GM23338 (cell line): Measurements from ENCODE around the gene NOTO. TPM values are rescaled to one million over a fixed set of nuclear protein-coding genes. Genes with fewer than 3 reads are reported as not detected.

Experiments used
- ATAC-seq: fragments of 200-7000 bp; cut with Tn5 transposase; 3 replicates; pipeline ENCODE4 v1.9.1; 2020
- DNase-seq: peaks from one replicate; pipeline ENCODE4 v3.0.0-alpha.2; 2015; ENCODE audit warnings: low spot score
- H2AFZ ChIP-seq: fragments of 200-600 bp; sonication (generic); 2 replicates; pipeline ENCODE4 v1.8.0; 2016; ENCODE audit warnings: antibody characterized with exemption, mild to moderate bottlenecking, moderate library complexity
- H3F3A ChIP-seq: fragments of 200-600 bp; sonication (generic); replicated peaks from 2 replicates; pipeline ENCODE4 v1.8.0; 2017; ENCODE audit warnings: antibody characterized with exemption, mixed run types, low read depth
- H3K27ac ChIP-seq: fragments of 200-600 bp; sonication (generic); 2 replicates; pipeline ENCODE4 v1.6.1; 2016; ENCODE audit warnings: low read depth
- H3K27me3 ChIP-seq: fragments of 200-600 bp; sonication (generic); 2 replicates; pipeline ENCODE4 v1.8.0; 2016; ENCODE audit warnings: mild to moderate bottlenecking, mixed run types, moderate library complexity; ENCODE audit not compliant: insufficient read depth
- H3K36me3 ChIP-seq: fragments of 200-600 bp; sonication (generic); 2 replicates; pipeline ENCODE4 v1.8.0; 2016; ENCODE audit warnings: mild to moderate bottlenecking; ENCODE audit not compliant: insufficient read depth
- H3K4me1 ChIP-seq: fragments of 200-600 bp; sonication (generic); 2 replicates; pipeline ENCODE4 v1.8.0; 2016; ENCODE audit warnings: mild to moderate bottlenecking, moderate library complexity; ENCODE audit not compliant: insufficient read depth
- H3K4me2 ChIP-seq: fragments of 200-600 bp; sonication (generic); 2 replicates; pipeline ENCODE4 v1.7.1; 2017; ENCODE audit warnings: mixed run types
- H3K4me3 ChIP-seq: fragments of 200-600 bp; sonication (generic); 2 replicates; pipeline ENCODE4 v1.6.1; 2016; ENCODE audit warnings: mixed run types
- H3K79me2 ChIP-seq: fragments of 200-600 bp; sonication (generic); replicated peaks from 2 replicates; pipeline ENCODE4 v1.8.0; 2017; ENCODE audit warnings: mild to moderate bottlenecking; ENCODE audit not compliant: insufficient read depth
- H3K9me2 ChIP-seq: fragments of 200-600 bp; sonication (generic); 2 replicates; pipeline ENCODE4 v1.8.0; 2017; ENCODE audit not compliant: insufficient read depth
- H4K20me1 ChIP-seq: fragments of 200-600 bp; sonication (generic); replicated peaks from 2 replicates; pipeline ENCODE4 v1.8.0; 2017; ENCODE audit warnings: mild to moderate bottlenecking; ENCODE audit not compliant: insufficient read depth
- H3K27ac Mint-ChIP-seq: 2 replicates; pipeline ENCODE4 v1.8.0; 2020; ENCODE audit warnings: inconsistent platforms, mild to moderate bottlenecking, moderate library complexity, mixed read lengths
- H3K27me3 Mint-ChIP-seq: 3 replicates; pipeline ENCODE4 v1.8.0; 2022; ENCODE audit warnings: low read depth, mild to moderate bottlenecking, moderate library complexity, mixed read lengths, inconsistent platforms; ENCODE audit not compliant: insufficient read depth, poor library complexity
- H3K36me3 Mint-ChIP-seq: 3 replicates; pipeline ENCODE4 v1.8.0; 2021; ENCODE audit warnings: low read depth, mild to moderate bottlenecking, inconsistent platforms, moderate library complexity, mixed read lengths
- H3K4me1 Mint-ChIP-seq: 3 replicates; pipeline ENCODE4 v1.8.0; 2020; ENCODE audit warnings: mild to moderate bottlenecking, inconsistent platforms, mixed read lengths
- H3K4me3 Mint-ChIP-seq: 3 replicates; pipeline ENCODE4 v1.8.0; 2021; ENCODE audit warnings: moderate library complexity, mild to moderate bottlenecking, inconsistent platforms, mixed read lengths
- H3K9me3 Mint-ChIP-seq: 3 replicates; pipeline ENCODE4 v1.8.0; 2020; ENCODE audit warnings: moderate library complexity, mild to moderate bottlenecking, inconsistent platforms, mixed read lengths
- CREB1 ChIP-seq: fragments of 250-450 bp; sonication (Bioruptor Pico); IDR thresholded peaks from 2 replicates; pipeline ENCODE4 v1.5.0; 2020; ENCODE audit warnings: low read depth, mild to moderate bottlenecking, moderate library complexity
- CTCF ChIP-seq, 2 experiments: fragments of 200-600 bp in 1 of 2; sonication (generic) in 1 of 2; conservative IDR thresholded peaks; 2 replicates each; pipeline versions ENCODE4 v1.5.1 to v1.6.1; 2016 to 2017; ENCODE audit warnings: antibody characterized with exemption in 2 of 2, low read depth in 2 of 2, mild to moderate bottlenecking in 2 of 2, moderate library complexity in 1 of 2
- ETS1 ChIP-seq: IDR thresholded peaks from 2 replicates; pipeline ENCODE4 v1.6.1; 2016; ENCODE audit warnings: antibody characterized with exemption
- EZH2 ChIP-seq: fragments of 200-600 bp; sonication (generic); IDR thresholded peaks from one replicate; pipeline ENCODE4 v1.8.0; 2017; ENCODE audit warnings: antibody characterized with exemption, mild to moderate bottlenecking, low read depth; ENCODE audit not compliant: unreplicated experiment
- EZH2phosphoT487 ChIP-seq: fragments of 200-600 bp; sonication (generic); IDR thresholded peaks from one replicate; pipeline ENCODE4 v1.8.1; 2018; ENCODE audit warnings: antibody characterized with exemption; ENCODE audit not compliant: unreplicated experiment
- JUNB ChIP-seq: IDR thresholded peaks from one replicate; pipeline ENCODE4 v1.6.1; 2016; ENCODE audit warnings: antibody characterized with exemption; ENCODE audit not compliant: unreplicated experiment
- NANOG ChIP-seq: IDR thresholded peaks from 2 replicates; pipeline ENCODE4 v1.6.1; 2016; ENCODE audit warnings: antibody characterized with exemption, borderline replicate concordance
- REST ChIP-seq: IDR thresholded peaks from one replicate; pipeline ENCODE4 v1.6.1; 2018; ENCODE audit warnings: antibody characterized with exemption; ENCODE audit not compliant: unreplicated experiment
- STAT1 ChIP-seq: IDR thresholded peaks from one replicate; pipeline ENCODE4 v1.6.1; 2016; ENCODE audit warnings: antibody characterized with exemption; ENCODE audit not compliant: unreplicated experiment
- ZNF114 ChIP-seq: fragments of 250-450 bp; sonication (Bioruptor Pico); IDR thresholded peaks from 2 replicates; pipeline ENCODE4 v1.5.0; 2020; ENCODE audit warnings: mild to moderate bottlenecking, moderate library complexity
- ZNF331 ChIP-seq: fragments of 250-450 bp; sonication (Bioruptor Pico); IDR thresholded peaks from 2 replicates; pipeline ENCODE4 v1.5.0; 2020; ENCODE audit warnings: low read depth, mild to moderate bottlenecking, moderate library complexity
- polyA plus RNA-seq: library from polyadenylated mRNA; unstranded; fragments of >200 nt; fragmentation: Nextera tagmentation; extraction: Ambion mirVana; gene quantifications from 2 replicates; pipeline ENCODE4 v1.2.1, GENCODE V29; 2016
- total RNA-seq: library from RNA; depleted of rRNA; stranded (reverse); fragments of >200 nt; shearing (Covaris generic); gene quantifications from 2 replicates; pipeline ENCODE4 v1.2.3, GENCODE V29; 2014

Gene NOTO
- total and polyA plus RNA-seq, 2 experiments from 2014 or later, result 0.06 to 0.73 TPM

GRCh38 chr2:73225513-73226360 is 23.4 kb downstream of the NOTO start:
- H3K36me3 Mint-ChIP-seq, result peaks cover 26% of the 10 kb centered on the region
- Histone ChIP-seq H3K9me2 (no peaks in the 10 kb centered on the region), H3K36me3 (peaks cover 12% of the 10 kb centered on the region), H2AFZ (no peak overlapping the region), H3K27me3 (no peaks in the 10 kb centered on the region), H3K4me3 (no peak overlapping the region), H4K20me1 (peaks cover 8% of the 10 kb centered on the region; the same call in 1 of the 2 replicates), H3K27ac (no peak overlapping the region), H3K79me2 (no peaks in the 10 kb centered on the region), H3K4me2 (no peak overlapping the region), H3K4me1 (no peaks in the 10 kb centered on the region), H3F3A (no peaks in the 10 kb centered on the region)
- no peaks in the 10 kb centered on the region for H3K4me1 Mint-ChIP-seq
- H3K9me3 Mint-ChIP-seq, result no peaks in the 10 kb centered on the region
- H3K4me3 Mint-ChIP-seq, result no peak overlapping the region
- no peak overlapping the region for H3K27ac Mint-ChIP-seq
- ATAC-seq, result no peak
- DNase-seq, result no peak
- TF ChIP-seq CREB1 (CRISPR knock-in tag), result no peak
- no peaks in the 10 kb centered on the region for H3K27me3 Mint-ChIP-seq

- ATAC-seq (no peak), DNase-seq (no peak)
- Histone ChIP-seq H4K20me1 (no peaks in the 10 kb centered on the region; the same call in 1 of the 2 replicates), H3K4me3 (no peak overlapping the region), H3F3A (no peaks in the 10 kb centered on the region), H3K4me1 (no peaks in the 10 kb centered on the region), H3K36me3 (no peaks in the 10 kb centered on the region; the same call in 1 of the 2 replicates), H3K27ac (no peak overlapping the region), H3K4me2 (no peak overlapping the region), H3K9me2 (no peaks in the 10 kb centered on the region), H3K79me2 (no peaks in the 10 kb centered on the region), H2AFZ (no peak overlapping the region), H3K27me3 (no peaks in the 10 kb centered on the region)
- no peaks in the 10 kb centered on the region for H3K4me1 Mint-ChIP-seq
- TF ChIP-seq NANOG, result no peak
- TF ChIP-seq ZNF114 (CRISPR knock-in tag), result no peak
- TF ChIP-seq ETS1, result no peak
- no peak for TF ChIP-seq ZNF331 (CRISPR knock-in tag)
- TF ChIP-seq JUNB, result no peak
- no peak for TF ChIP-seq CTCF (conservative IDR thresholded peaks at IDR 0.05; ENCODE audit: low read depth in 2 of 2)
- TF ChIP-seq EZH2, result no peak
- no peak for TF ChIP-seq STAT1
- no peak for TF ChIP-seq EZH2phosphoT487
- no peak for TF ChIP-seq REST
- no peaks in the 10 kb centered on the region for H3K9me3 Mint-ChIP-seq
- H3K4me3 Mint-ChIP-seq, result no peak overlapping the region
- no peak overlapping the region for H3K27ac Mint-ChIP-seq
- peaks cover 13% of the 10 kb centered on the region; the same call in 2 of the 3 replicates for H3K36me3 Mint-ChIP-seq
- H3K27me3 Mint-ChIP-seq, result no peaks in the 10 kb centered on the region
Observed at GRCh38 chr2:73227086-73227485, 24.7 kb downstream of the NOTO start.
